ENCODE measurements around the gene PPP6C.
"Not testable (repeated sequence)": the region's sequence is repeated elsewhere in the genome, so short reads cannot be mapped to it uniquely, and the experiment has no call there.

PPP6C gene

DNA sequence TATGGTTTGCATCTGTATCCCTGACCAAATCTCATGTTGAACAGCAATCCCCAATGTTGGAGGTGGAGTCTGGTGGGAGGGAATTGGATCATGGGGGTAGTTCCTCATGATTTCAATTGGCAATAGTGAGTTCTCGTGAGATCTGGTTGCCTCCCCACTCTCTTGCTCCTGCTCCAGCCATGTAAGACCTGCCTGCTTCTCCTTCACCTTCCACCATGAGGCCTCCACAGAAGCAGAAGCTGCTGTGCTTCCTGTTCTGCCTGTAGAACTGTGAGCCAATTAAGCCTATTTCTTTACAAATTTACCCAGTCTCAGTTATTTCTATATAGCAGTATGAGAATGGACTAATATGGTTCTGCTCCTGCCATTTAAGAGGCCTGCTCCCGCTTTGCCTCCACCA lies 79.1 kb downstream of the PPP6C start:
- Histone ChIP-seq H3K27me3 (replicated peaks; ENCODE audit: control insufficient read depth, insufficient read depth, low read length) (no peaks in the 10 kb centered on the region), H3K36me3 (ENCODE audit: control insufficient read depth, insufficient read depth, low read length) (no peaks in the 10 kb centered on the region), H3K4me3 (replicated peaks; ENCODE audit: low read depth, low read length) (no peak overlapping the region)
- no peak for DNase-seq (ENCODE audit: extremely low read depth, insufficient read length)
- TF ChIP-seq, protein P1, sequence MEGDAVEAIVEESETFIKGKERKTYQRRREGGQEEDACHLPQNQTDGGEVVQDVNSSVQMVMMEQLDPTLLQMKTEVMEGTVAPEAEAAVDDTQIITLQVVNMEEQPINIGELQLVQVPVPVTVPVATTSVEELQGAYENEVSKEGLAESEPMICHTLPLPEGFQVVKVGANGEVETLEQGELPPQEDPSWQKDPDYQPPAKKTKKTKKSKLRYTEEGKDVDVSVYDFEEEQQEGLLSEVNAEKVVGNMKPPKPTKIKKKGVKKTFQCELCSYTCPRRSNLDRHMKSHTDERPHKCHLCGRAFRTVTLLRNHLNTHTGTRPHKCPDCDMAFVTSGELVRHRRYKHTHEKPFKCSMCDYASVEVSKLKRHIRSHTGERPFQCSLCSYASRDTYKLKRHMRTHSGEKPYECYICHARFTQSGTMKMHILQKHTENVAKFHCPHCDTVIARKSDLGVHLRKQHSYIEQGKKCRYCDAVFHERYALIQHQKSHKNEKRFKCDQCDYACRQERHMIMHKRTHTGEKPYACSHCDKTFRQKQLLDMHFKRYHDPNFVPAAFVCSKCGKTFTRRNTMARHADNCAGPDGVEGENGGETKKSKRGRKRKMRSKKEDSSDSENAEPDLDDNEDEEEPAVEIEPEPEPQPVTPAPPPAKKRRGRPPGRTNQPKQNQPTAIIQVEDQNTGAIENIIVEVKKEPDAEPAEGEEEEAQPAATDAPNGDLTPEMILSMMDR (IDR thresholded peaks at IDR 0.05; ENCODE audit: insufficient read depth, low read length, poor library complexity, severe bottlenecking) = no peak

DNA sequence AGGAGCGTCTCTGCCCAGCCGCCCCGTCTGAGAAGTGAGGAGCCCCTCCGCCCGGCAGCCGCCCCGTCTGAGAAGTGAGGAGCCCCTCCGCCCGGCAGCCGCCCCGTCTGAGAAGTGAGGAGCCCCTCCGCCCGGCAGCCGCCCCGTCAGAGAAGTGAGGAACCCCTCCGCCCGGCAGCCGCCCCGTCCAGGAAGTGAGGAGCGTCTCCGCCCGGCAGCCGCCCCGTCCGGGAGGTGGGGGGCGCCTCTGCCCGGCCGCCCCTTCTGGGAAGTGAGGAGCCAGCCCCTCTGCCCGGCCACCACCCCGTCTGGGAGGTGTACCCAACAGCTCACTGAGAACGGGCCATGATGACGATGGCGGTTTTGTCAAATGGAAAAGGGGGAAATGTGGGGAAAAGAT lies 81.1 kb downstream of the PPP6C start:
- H3K36me3 ChIP-seq (ENCODE audit: control insufficient read depth, insufficient read depth, low read length); H3K4me3 ChIP-seq (replicated peaks; ENCODE audit: low read depth, low read length); H3K27me3 ChIP-seq (replicated peaks; ENCODE audit: control insufficient read depth, insufficient read depth, low read length); DNase-seq (ENCODE audit: extremely low read depth, insufficient read length): not testable (repeated sequence)

- DNase-seq (ENCODE audit: extremely low read depth, insufficient read length) = no peak
- Histone ChIP-seq H3K27me3 (replicated peaks; ENCODE audit: control insufficient read depth, insufficient read depth, low read length) (no peaks in the 10 kb centered on the region), H3K36me3 (ENCODE audit: control insufficient read depth, insufficient read depth, low read length) (no peaks in the 10 kb centered on the region), H3K4me3 (replicated peaks; ENCODE audit: low read depth, low read length) (no peak overlapping the region)
- TF ChIP-seq, protein P1 (IDR thresholded peaks at IDR 0.05; ENCODE audit: insufficient read depth, low read length, poor library complexity, severe bottlenecking) = no peak
These were observed 83.2 kb downstream of the PPP6C start for GRCh38 chr9:125106285-125106893.

- Histone ChIP-seq H3K4me3 (replicated peaks; ENCODE audit: low read depth, low read length) (no peak overlapping the region), H3K36me3 (ENCODE audit: control insufficient read depth, insufficient read depth, low read length) (no peaks in the 10 kb centered on the region), H3K27me3 (replicated peaks; ENCODE audit: control insufficient read depth, insufficient read depth, low read length) (no peaks in the 10 kb centered on the region)
- no peak for DNase-seq (ENCODE audit: extremely low read depth, insufficient read length)
- TF ChIP-seq, protein P1 (IDR thresholded peaks at IDR 0.05; ENCODE audit: insufficient read depth, low read length, poor library complexity, severe bottlenecking) = no peak
These were observed 85.7 kb downstream of the PPP6C start for GRCh38 chr9:125103770-125104460.

DNA sequence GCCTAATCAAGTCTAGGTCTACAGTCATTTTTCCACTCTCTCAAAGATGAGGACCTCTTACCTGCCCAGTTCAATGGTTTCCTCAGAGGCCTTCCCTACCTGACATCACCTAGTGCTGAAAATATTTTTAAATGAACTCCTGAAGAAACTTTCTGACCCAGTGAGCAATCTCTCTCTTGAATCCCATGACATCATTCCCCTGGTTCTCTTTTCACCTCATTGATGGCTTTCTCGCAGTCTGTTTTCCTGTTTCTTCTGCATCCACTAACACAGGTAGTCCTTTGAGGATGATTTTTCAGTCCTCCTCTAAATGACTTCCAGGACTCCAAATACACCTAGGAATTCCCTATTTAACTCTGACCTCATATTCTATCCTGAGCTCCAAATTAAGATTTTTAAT lies 86.6 kb downstream of the PPP6C start:
- DNase-seq (ENCODE audit: extremely low read depth, insufficient read length) = no peak
- Histone ChIP-seq H3K4me3 (replicated peaks; ENCODE audit: low read depth, low read length) (no peak overlapping the region), H3K36me3 (ENCODE audit: control insufficient read depth, insufficient read depth, low read length) (no peaks in the 10 kb centered on the region), H3K27me3 (replicated peaks; ENCODE audit: control insufficient read depth, insufficient read depth, low read length) (no peaks in the 10 kb centered on the region)
- TF ChIP-seq, protein P1 (IDR thresholded peaks at IDR 0.05; ENCODE audit: insufficient read depth, low read length, poor library complexity, severe bottlenecking) = no peak

GRCh38 chr9:125100822-125101221 lies 88.8 kb downstream of the PPP6C start:
- Histone ChIP-seq H3K4me3 (replicated peaks; ENCODE audit: low read depth, low read length) (no peak overlapping the region), H3K36me3 (ENCODE audit: control insufficient read depth, insufficient read depth, low read length) (no peaks in the 10 kb centered on the region), H3K27me3 (replicated peaks; ENCODE audit: control insufficient read depth, insufficient read depth, low read length) (no peaks in the 10 kb centered on the region)
- DNase-seq (ENCODE audit: extremely low read depth, insufficient read length) = no peak
- TF ChIP-seq, protein P1 (IDR thresholded peaks at IDR 0.05; ENCODE audit: insufficient read depth, low read length, poor library complexity, severe bottlenecking) = no peak
